Smooth muscle cell (in vitro differentiated cells): Measurements from ENCODE around the gene CLDN7. TPM values are rescaled to one million over a fixed set of nuclear protein-coding genes. Genes with fewer than 3 reads are reported as not detected.

Experiments used
- DNase-seq: peaks from one replicate; lab custom pipeline; 2025; ENCODE audit not compliant: unreplicated experiment; lab: John Stamatoyannopoulos, UW
- H2AFZ ChIP-seq: fragments of 200-600 bp; sonication (generic); 2 replicates; pipeline ENCODE4 v1.6.0; 2016; ENCODE audit warnings: antibody characterized with exemption, low read depth, mild to moderate bottlenecking
- H3F3A ChIP-seq: fragments of 200-600 bp; sonication (generic); 2 replicates; pipeline ENCODE4 v1.6.0; 2017; ENCODE audit warnings: antibody characterized with exemption, low read depth
- H3K27ac ChIP-seq: fragments of 200-600 bp; sonication (generic); 2 replicates; pipeline ENCODE4 v1.5.1; 2016; ENCODE audit warnings: low read depth, mild to moderate bottlenecking
- H3K27me3 ChIP-seq: fragments of 200-600 bp; sonication (generic); 2 replicates; pipeline ENCODE4 v1.6.1; 2016; ENCODE audit warnings: low read depth, mild to moderate bottlenecking
- H3K36me3 ChIP-seq: fragments of 200-600 bp; sonication (generic); 2 replicates; pipeline ENCODE4 v1.5.1; 2016; ENCODE audit warnings: low read depth
- H3K4me1 ChIP-seq: fragments of 200-600 bp; sonication (generic); 2 replicates; pipeline ENCODE4 v1.5.1; 2016; ENCODE audit warnings: low read depth
- H3K4me2 ChIP-seq: fragments of 200-600 bp; sonication (generic); 2 replicates; pipeline ENCODE4 v1.6.0; 2016; ENCODE audit warnings: mild to moderate bottlenecking
- H3K4me3 ChIP-seq: fragments of 200-600 bp; sonication (generic); 2 replicates; pipeline ENCODE4 v1.5.1; 2016; ENCODE audit warnings: mild to moderate bottlenecking
- H3K79me2 ChIP-seq: fragments of 200-600 bp; sonication (generic); 2 replicates; pipeline ENCODE4 v1.6.0; 2016; ENCODE audit warnings: low read depth, mild to moderate bottlenecking
- H3K9ac ChIP-seq: fragments of 200-600 bp; sonication (generic); 2 replicates; pipeline ENCODE4 v1.6.0; 2016; ENCODE audit warnings: low read depth
- H3K9me3 ChIP-seq: fragments of 200-600 bp; sonication (generic); replicated peaks from 2 replicates; pipeline ENCODE4 v1.5.1; 2016; ENCODE audit warnings: low read depth
- H4K20me1 ChIP-seq: fragments of 200-600 bp; sonication (generic); 2 replicates; pipeline ENCODE4 v1.6.0; 2016; ENCODE audit warnings: low read depth
- WGBS: methylation state at CpG from one replicate; pipeline ENCODE4 v1.1.7; 2016; ENCODE audit warnings: low lambda C conversion rate; 5-methylcytosine and 5-hydroxymethylcytosine counted together
- polyA plus RNA-seq: library from polyadenylated mRNA; unstranded; fragments of >200 nt; fragmentation: Nextera tagmentation; extraction: Ambion mirVana; gene quantifications from 2 replicates; pipeline ENCODE4 v1.2.1, GENCODE V29; 2016
- total RNA-seq: library from RNA; depleted of rRNA; stranded (reverse); fragments of >200 nt; gene quantifications from 2 replicates; pipeline ENCODE4 v1.2.3, GENCODE V29; 2014
- TF ChIP-seq, protein P1 (sequence below): fragments of 200-600 bp; sonication (generic); IDR thresholded peaks from 2 replicates; pipeline ENCODE4 v1.5.1; 2017; ENCODE audit warnings: borderline replicate concordance, mild to moderate bottlenecking, antibody characterized with exemption; ENCODE audit not compliant: insufficient read depth, poor library complexity, severe bottlenecking

The CLDN7 gene
- total and polyA plus RNA-seq, 2 experiments from 2014 or later = 25.2 to 33.7 TPM

DNA sequence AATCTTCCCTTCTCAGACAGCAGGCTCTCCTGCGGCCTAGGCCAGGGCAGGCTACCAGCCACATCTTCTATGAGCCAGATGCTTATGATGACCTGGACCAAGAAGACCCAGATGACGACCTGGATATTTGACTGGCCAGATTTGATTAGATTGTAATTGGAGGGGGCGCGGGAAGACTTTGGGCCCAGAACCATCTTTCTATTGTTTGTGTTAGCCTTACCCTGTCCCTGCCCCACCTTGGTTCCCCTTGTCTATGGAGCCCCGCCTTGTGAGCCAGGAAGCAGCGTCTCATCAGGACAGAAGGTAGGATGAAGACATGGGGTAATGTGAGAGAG, 2.8 kb downstream of the CLDN7 start:
- peak overlapping the region; percentile 59 for H3K4me3 ChIP-seq
- H4K20me1 ChIP-seq = no peaks in the 10 kb centered on the region
- TF ChIP-seq, protein P1, sequence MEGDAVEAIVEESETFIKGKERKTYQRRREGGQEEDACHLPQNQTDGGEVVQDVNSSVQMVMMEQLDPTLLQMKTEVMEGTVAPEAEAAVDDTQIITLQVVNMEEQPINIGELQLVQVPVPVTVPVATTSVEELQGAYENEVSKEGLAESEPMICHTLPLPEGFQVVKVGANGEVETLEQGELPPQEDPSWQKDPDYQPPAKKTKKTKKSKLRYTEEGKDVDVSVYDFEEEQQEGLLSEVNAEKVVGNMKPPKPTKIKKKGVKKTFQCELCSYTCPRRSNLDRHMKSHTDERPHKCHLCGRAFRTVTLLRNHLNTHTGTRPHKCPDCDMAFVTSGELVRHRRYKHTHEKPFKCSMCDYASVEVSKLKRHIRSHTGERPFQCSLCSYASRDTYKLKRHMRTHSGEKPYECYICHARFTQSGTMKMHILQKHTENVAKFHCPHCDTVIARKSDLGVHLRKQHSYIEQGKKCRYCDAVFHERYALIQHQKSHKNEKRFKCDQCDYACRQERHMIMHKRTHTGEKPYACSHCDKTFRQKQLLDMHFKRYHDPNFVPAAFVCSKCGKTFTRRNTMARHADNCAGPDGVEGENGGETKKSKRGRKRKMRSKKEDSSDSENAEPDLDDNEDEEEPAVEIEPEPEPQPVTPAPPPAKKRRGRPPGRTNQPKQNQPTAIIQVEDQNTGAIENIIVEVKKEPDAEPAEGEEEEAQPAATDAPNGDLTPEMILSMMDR = no peak
- H3K4me1 ChIP-seq = peaks cover 5% of the 10 kb centered on the region
- WGBS = 97% methylated on average over 6 of the region's 6 CpGs
- no peak overlapping the region for H2AFZ ChIP-seq
- H3K27ac ChIP-seq = no peak overlapping the region
- H3K79me2 ChIP-seq = no peaks in the 10 kb centered on the region
- H3K4me2 ChIP-seq = no peak overlapping the region
- DNase-seq = no peak
- H3K36me3 ChIP-seq = no peaks in the 10 kb centered on the region
- peaks cover 15% of the 10 kb centered on the region for H3F3A ChIP-seq
- H3K9ac ChIP-seq = no peak overlapping the region
- peaks cover 31% of the 10 kb centered on the region for H3K27me3 ChIP-seq
- no peaks in the 10 kb centered on the region for H3K9me3 ChIP-seq

DNA sequence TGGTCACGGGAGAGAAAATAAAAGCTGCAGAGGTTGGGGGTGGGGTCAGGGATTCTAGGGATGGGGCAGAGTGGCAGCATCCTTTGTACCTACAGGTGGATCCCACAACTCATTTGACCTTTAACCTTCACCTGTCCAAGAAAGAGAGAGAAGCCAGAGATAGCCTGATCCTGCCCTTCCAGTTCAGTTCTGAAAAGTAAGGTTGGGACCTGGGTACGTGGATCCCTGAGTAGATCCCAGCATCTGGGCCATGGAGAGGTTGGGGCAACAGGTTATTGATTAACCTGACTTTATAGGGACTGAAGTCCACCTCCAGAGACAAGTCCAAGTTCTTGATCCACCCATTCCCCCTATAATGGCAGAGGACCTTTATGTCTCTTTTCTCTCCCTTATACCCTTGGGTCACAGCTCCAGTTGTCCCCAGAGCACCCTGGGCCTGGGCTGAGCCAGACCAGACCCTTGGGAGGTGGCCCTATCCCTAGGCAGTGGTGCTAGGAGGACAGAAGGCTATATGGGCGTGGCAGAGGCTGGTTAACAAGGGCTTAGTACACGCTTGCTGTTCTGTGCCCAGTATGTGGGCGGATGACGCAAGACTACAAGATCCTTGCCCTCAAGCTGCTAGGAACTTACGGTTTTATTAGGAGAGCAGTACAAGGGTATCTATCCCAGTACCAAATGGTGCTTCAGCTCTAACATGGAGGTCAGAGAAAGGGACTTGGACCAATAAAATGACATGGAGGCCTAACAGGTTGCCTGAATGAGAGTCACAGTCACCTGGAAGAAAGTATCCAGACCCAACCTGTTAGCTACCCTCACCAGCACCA, 3.3 kb downstream of the CLDN7 start:
- no peak overlapping the region for H3K9ac ChIP-seq
- H3K4me3 ChIP-seq = peak overlapping the region; percentile 59
- peaks cover 31% of the 10 kb centered on the region for H3K27me3 ChIP-seq
- TF ChIP-seq, protein P1 = no peak
- no peak overlapping the region for H2AFZ ChIP-seq
- H4K20me1 ChIP-seq = no peaks in the 10 kb centered on the region
- H3K27ac ChIP-seq = no peak overlapping the region
- WGBS = 70% methylated on average over 7 of the region's 7 CpGs
- H3F3A ChIP-seq = peaks cover 12% of the 10 kb centered on the region
- DNase-seq = no peak
- no peaks in the 10 kb centered on the region for H3K36me3 ChIP-seq
- no peak overlapping the region for H3K4me2 ChIP-seq
- no peaks in the 10 kb centered on the region for H3K79me2 ChIP-seq
- peaks cover 5% of the 10 kb centered on the region for H3K4me1 ChIP-seq
- H3K9me3 ChIP-seq = no peaks in the 10 kb centered on the region

DNA sequence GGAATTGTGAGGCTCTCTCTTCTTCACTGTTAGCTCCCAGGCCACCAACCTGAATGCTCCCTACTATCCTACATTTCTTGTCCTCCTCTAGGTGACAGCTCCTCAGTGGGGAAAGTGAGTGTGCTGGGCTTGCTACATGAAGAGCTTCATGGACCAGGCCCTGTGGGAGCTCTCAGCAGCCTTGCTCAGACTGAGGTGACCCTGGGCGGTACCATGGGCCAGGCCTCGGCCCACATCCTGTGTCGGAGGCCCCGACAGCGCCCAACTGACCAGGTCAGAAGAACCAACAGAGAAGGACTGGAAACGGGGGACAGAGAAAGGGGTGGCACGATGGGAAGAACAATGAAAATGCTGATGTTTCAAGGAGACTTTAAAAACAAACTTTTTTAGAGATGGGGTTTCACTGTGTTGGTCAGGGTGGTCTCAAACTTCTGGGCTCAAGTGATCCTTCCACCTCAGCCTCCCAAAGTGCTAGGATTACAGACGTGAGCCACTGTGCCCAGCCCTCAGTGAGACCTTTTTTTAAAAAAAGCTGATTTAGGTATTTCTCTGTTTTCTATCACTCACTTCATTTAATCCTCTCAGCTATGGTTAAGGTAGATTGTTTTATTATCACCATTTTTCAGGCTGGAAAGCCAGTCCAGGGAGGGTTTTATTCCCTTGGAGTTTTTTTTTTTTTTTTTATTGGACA, 5.4 kb downstream of the CLDN7 start:
- Histone ChIP-seq H3K4me3 (no peak overlapping the region), H2AFZ (no peak overlapping the region), H3K27me3 (peaks cover 15% of the 10 kb centered on the region), H3K27ac (no peak overlapping the region), H3K9me3 (no peaks in the 10 kb centered on the region), H3K36me3 (no peaks in the 10 kb centered on the region), H3K79me2 (peaks cover 7% of the 10 kb centered on the region), H3F3A (peaks cover 5% of the 10 kb centered on the region), H3K4me1 (peaks cover 8% of the 10 kb centered on the region), H4K20me1 (no peaks in the 10 kb centered on the region), H3K4me2 (no peak overlapping the region), H3K9ac (no peak overlapping the region)
- DNase-seq = no peak
- TF ChIP-seq, protein P1 = no peak
- 96% methylated on average over 8 of the region's 8 CpGs for WGBS
